OCI-LY1 (cell line): ENCODE data around the gene MSX1.

ENCODE experiments used
- EZH2 ChIP-seq: fragments of 200-600 bp; sonication (generic), shearing (Covaris generic); IDR thresholded peaks from 2 replicates; pipeline ENCODE4 v1.8.0; 2017; ENCODE audit warnings: borderline replicate concordance, mixed run types, mild to moderate bottlenecking, antibody characterized with exemption, low read length, moderate library complexity, mixed read lengths
- TF ChIP-seq, protein P1 (sequence below): fragments of 200-600 bp; sonication (generic), shearing (Covaris generic); IDR thresholded peaks from 2 replicates; pipeline ENCODE4 v1.5.1; 2017; ENCODE audit warnings: mild to moderate bottlenecking, antibody characterized with exemption, low read length, moderate library complexity, mixed read lengths

DNA sequence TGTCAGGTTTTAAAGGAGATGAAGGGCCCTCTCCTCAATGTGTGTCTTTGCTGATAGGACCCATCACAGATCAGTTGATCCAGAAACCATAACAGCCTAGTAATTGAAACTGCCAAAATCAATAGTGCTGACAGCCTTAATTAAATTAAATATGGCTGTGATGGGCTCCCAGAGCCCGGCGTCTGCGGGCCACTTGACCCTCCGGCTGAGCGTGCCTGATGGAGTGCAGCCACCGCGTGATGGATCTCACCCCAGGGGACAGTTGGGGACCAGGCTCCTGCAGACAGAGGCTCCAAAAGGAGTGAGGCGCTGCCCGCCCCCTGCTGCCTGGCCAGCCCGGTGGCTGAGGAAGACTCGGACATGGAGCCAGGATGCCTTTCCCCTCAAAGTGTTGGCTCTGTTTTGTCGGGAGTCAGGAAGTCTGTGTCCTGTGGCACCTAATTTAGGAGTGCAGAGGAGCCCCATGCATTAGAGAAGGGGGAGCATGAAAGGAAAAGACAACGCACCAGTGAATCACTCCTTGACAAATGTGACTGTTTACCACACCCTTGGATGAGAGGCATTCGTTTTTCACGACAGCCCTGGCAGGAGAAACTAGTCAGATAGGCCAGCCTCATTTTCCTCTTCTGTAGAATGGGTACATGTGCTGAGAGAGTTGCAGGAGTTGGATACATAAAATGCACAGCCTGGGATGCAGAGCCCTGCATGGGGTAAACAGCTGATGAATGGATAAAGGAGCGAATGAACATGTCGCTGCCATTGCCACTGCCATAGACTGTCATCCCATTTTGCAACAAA lies 40.9 kb upstream of the MSX1 start:
- TF ChIP-seq, protein P1, sequence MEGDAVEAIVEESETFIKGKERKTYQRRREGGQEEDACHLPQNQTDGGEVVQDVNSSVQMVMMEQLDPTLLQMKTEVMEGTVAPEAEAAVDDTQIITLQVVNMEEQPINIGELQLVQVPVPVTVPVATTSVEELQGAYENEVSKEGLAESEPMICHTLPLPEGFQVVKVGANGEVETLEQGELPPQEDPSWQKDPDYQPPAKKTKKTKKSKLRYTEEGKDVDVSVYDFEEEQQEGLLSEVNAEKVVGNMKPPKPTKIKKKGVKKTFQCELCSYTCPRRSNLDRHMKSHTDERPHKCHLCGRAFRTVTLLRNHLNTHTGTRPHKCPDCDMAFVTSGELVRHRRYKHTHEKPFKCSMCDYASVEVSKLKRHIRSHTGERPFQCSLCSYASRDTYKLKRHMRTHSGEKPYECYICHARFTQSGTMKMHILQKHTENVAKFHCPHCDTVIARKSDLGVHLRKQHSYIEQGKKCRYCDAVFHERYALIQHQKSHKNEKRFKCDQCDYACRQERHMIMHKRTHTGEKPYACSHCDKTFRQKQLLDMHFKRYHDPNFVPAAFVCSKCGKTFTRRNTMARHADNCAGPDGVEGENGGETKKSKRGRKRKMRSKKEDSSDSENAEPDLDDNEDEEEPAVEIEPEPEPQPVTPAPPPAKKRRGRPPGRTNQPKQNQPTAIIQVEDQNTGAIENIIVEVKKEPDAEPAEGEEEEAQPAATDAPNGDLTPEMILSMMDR, result no peak
- TF ChIP-seq EZH2, result no peak
